Activated B cell treated with CpG ODN at 0.5 μM for 24 hours (primary cell): ENCODE measurements around the gene PCNX1. TPM values are rescaled to one million over a fixed set of nuclear protein-coding genes. Genes with fewer than 3 reads are reported as not detected.

Experiments
- ATAC-seq: fragments of 200-7000 bp; cut with Tn5 transposase; one replicate; pipeline ENCODE4 v1.10.0; 2021; ENCODE audit warnings: low read depth, mild to moderate bottlenecking, moderate library complexity
- CTCF ChIA-PET: fragments of 350-600 bp; sonication (Branson Sonifier 250); formaldehyde crosslinking; loops from one replicate; lab custom pipeline; 2021; ENCODE audit warnings: antibody characterized with exemption; lab: Charles Lee
- POLR2A ChIA-PET: fragments of 350-600 bp; sonication (Branson Sonifier 250); formaldehyde crosslinking; loops from one replicate; lab custom pipeline; 2021; ENCODE audit warnings: antibody characterized with exemption; lab: Charles Lee
- DNase-seq: peaks from one replicate; pipeline ENCODE4 v3.0.0; 2022
- H3K27ac Mint-ChIP-seq: one replicate; pipeline ENCODE4 v1.8.0; 2020; ENCODE audit warnings: mixed read lengths
- H3K27me3 Mint-ChIP-seq: one replicate; pipeline ENCODE4 v1.8.0; 2021; ENCODE audit warnings: mixed read lengths
- H3K36me3 Mint-ChIP-seq: one replicate; pipeline ENCODE4 v1.8.0; 2021; ENCODE audit warnings: low read depth, mixed read lengths
- H3K4me1 Mint-ChIP-seq: one replicate; pipeline ENCODE4 v1.8.0; 2021; ENCODE audit warnings: mixed read lengths
- H3K4me3 Mint-ChIP-seq: one replicate; pipeline ENCODE4 v1.8.0; 2020; ENCODE audit warnings: mild to moderate bottlenecking, mixed read lengths
- H3K9me3 Mint-ChIP-seq: one replicate; pipeline ENCODE4 v1.8.0; 2020; ENCODE audit warnings: mixed read lengths
- intact Hi-C: fragments of 100-400 bp; cut with micrococcal nuclease; formaldehyde crosslinking; loops from one replicate; pipeline ENCODE4 v1.15.1; 2024
- total RNA-seq: library from RNA; stranded (reverse); gene quantifications from 2 replicates; pipeline ENCODE4 v1.2.3, GENCODE V29; 2022
- TF ChIP-seq, protein P1 (sequence below): fragments of 200-600 bp; IDR thresholded peaks from one replicate; pipeline ENCODE4 v1.8.0; 2022; ENCODE audit warnings: antibody characterized with exemption, mild to moderate bottlenecking

The PCNX1 gene
- total RNA-seq, 1 donor from 2014 or later: 64.7 TPM

DNA sequence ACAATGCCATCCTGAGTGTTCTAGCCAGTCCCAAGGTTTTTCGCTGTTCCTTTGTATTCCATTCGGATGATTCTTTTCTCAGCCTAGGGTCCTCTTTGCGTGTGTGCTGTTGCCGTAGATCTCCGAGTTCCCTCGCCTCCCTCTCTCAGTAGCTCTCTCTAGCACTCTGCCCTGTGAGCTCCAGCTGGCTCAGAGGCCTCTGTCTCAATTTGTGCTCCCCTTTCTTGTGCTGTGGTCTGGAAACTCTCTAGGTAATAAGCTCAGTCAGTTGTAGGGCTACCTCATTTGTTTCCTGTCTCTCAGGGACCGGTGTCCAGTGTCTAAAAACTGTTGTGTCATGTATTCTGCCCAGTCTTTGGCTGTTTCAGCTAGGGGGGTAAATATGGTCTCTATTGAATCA lies 179.3 kb downstream of the PCNX1 start:
- H3K9me3 Mint-ChIP-seq: no peaks in the 10 kb centered on the region
- no peak overlapping the region for H3K27ac Mint-ChIP-seq
- ATAC-seq (no peak), DNase-seq (no peak)
- intact Hi-C loops: no loop called here
- CTCF ChIA-PET: no interaction called here
- H3K4me1 Mint-ChIP-seq: no peaks in the 10 kb centered on the region
- TF ChIP-seq, protein P1, sequence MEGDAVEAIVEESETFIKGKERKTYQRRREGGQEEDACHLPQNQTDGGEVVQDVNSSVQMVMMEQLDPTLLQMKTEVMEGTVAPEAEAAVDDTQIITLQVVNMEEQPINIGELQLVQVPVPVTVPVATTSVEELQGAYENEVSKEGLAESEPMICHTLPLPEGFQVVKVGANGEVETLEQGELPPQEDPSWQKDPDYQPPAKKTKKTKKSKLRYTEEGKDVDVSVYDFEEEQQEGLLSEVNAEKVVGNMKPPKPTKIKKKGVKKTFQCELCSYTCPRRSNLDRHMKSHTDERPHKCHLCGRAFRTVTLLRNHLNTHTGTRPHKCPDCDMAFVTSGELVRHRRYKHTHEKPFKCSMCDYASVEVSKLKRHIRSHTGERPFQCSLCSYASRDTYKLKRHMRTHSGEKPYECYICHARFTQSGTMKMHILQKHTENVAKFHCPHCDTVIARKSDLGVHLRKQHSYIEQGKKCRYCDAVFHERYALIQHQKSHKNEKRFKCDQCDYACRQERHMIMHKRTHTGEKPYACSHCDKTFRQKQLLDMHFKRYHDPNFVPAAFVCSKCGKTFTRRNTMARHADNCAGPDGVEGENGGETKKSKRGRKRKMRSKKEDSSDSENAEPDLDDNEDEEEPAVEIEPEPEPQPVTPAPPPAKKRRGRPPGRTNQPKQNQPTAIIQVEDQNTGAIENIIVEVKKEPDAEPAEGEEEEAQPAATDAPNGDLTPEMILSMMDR: no peak
- H3K4me3 Mint-ChIP-seq: no peak overlapping the region
- no peaks in the 10 kb centered on the region for H3K27me3 Mint-ChIP-seq
- peaks cover 84% of the 10 kb centered on the region for H3K36me3 Mint-ChIP-seq
- POLR2A ChIA-PET: no interaction called here

GRCh38 chr14:71089971-71090370 lies 182.7 kb downstream of the PCNX1 start:
- ChIA-PET CTCF (no interaction called here), POLR2A (no interaction called here)
- no peaks in the 10 kb centered on the region for H3K4me1 Mint-ChIP-seq
- intact Hi-C loops: no loop called here
- H3K4me3 Mint-ChIP-seq: no peak overlapping the region
- DNase-seq: no peak
- no peak overlapping the region for H3K27ac Mint-ChIP-seq
- no peaks in the 10 kb centered on the region for H3K9me3 Mint-ChIP-seq
- peaks cover 82% of the 10 kb centered on the region for H3K36me3 Mint-ChIP-seq
- ATAC-seq: no peak
- TF ChIP-seq, protein P1: no peak
- H3K27me3 Mint-ChIP-seq: no peaks in the 10 kb centered on the region

GRCh38 chr14:71094722-71095121 lies 187.5 kb downstream of the PCNX1 start:
- no peak overlapping the region for H3K4me3 Mint-ChIP-seq
- POLR2A ChIA-PET: no interaction called here
- peaks cover 60% of the 10 kb centered on the region for H3K36me3 Mint-ChIP-seq
- TF ChIP-seq, protein P1: no peak
- H3K27ac Mint-ChIP-seq: no peak overlapping the region
- ATAC-seq: no peak
- CTCF ChIA-PET: no interaction called here
- H3K9me3 Mint-ChIP-seq: peaks cover 3% of the 10 kb centered on the region
- H3K27me3 Mint-ChIP-seq: no peaks in the 10 kb centered on the region
- no peaks in the 10 kb centered on the region for H3K4me1 Mint-ChIP-seq
- intact Hi-C loops: no loop called here
- DNase-seq: no peak

DNA sequence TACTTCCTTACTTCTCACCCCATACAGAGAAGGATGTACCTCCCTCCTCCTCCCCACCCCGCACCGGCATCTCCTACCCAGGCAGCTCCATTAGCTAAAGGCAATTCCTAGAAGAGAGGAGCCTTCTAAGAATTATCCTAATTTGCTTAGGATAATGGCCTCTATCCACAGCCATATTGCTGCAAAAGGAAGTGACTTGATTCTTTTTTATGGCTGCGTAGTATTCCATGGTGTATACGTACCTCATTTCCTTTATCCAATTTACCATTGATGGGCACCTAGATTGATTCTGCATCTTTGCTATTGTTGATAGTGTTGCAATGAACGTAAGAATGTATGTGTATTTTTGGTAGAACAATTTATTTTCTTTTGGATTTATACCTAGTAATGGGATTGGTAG lies 189.7 kb downstream of the PCNX1 start:
- ChIA-PET CTCF (no interaction called here), POLR2A (no interaction called here)
- ATAC-seq: no peak
- Mint-ChIP-seq H3K4me3 (no peak overlapping the region), H3K36me3 (peaks cover 47% of the 10 kb centered on the region), H3K4me1 (no peaks in the 10 kb centered on the region), H3K27me3 (no peaks in the 10 kb centered on the region), H3K9me3 (peaks cover 3% of the 10 kb centered on the region), H3K27ac (no peak overlapping the region)
- TF ChIP-seq, protein P1: no peak
- no peak for DNase-seq
- intact Hi-C loops: no loop called here

- TF ChIP-seq, protein P1: peak; percentile 94
- H3K27ac Mint-ChIP-seq: no peak overlapping the region
- ATAC-seq: peak; percentile 73
- POLR2A ChIA-PET: interaction anchor here (0.7 to 0.9 kb wide), 2 partner anchors 649 to 1337 kb away, joined by 3 read pairs; partner anchors contain the start of gene SRSF5
- peaks cover 62% of the 10 kb centered on the region for H3K36me3 Mint-ChIP-seq
- no peaks in the 10 kb centered on the region for H3K4me1 Mint-ChIP-seq
- no peak for DNase-seq
- no peaks in the 10 kb centered on the region for H3K9me3 Mint-ChIP-seq
- intact Hi-C loops: loop anchor here (1.0 to 10.0 kb wide), 5 partner anchors 35 to 751 kb away; no protein-coding TSS in a partner anchor
- H3K4me3 Mint-ChIP-seq: no peak overlapping the region
- no peaks in the 10 kb centered on the region for H3K27me3 Mint-ChIP-seq
- CTCF ChIA-PET: interaction anchor here (0.8 to 5.6 kb wide), 10 partner anchors 12 to 751 kb away, joined by 3 to 52 read pairs (median 8); no protein-coding TSS in a partner anchor
These were observed 196.6 kb downstream of the PCNX1 start for GRCh38 chr14:71103662-71104484.
